Measurements from ENCODE around the gene HSPB8.

HSPB8 gene

DNA sequence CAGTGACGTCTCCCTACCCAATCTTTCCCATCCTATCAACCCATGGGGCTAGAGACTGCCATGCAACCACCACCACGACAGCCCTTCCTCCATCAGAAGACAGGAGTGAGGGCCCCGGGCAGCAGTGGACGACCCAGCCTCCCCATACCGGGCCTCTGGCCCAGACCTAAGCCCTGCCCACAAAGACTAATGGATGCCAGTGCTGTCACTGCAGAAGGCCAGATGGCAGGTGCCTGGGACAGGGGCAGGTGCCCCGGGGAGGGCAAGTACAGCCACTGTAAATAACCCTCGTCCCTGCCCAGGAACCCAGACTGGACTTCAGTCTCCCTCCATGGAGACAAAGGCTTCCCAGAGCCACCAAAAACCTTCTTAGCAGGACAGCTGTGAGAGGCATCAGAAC lies 20.3 kb upstream of the HSPB8 start:
- Histone ChIP-seq H3K36me3 (peaks cover 37% of the 10 kb centered on the region), H3K9me3 (ENCODE audit: severe bottlenecking) (no peaks in the 10 kb centered on the region), H3K27me3 (ENCODE audit: insufficient read depth, low read depth, severe bottlenecking) (no peaks in the 10 kb centered on the region), H3K4me3 (ENCODE audit: low read depth, low read length) (no peak overlapping the region), H3K27ac (no peak overlapping the region)
- TF ChIP-seq, protein P1, sequence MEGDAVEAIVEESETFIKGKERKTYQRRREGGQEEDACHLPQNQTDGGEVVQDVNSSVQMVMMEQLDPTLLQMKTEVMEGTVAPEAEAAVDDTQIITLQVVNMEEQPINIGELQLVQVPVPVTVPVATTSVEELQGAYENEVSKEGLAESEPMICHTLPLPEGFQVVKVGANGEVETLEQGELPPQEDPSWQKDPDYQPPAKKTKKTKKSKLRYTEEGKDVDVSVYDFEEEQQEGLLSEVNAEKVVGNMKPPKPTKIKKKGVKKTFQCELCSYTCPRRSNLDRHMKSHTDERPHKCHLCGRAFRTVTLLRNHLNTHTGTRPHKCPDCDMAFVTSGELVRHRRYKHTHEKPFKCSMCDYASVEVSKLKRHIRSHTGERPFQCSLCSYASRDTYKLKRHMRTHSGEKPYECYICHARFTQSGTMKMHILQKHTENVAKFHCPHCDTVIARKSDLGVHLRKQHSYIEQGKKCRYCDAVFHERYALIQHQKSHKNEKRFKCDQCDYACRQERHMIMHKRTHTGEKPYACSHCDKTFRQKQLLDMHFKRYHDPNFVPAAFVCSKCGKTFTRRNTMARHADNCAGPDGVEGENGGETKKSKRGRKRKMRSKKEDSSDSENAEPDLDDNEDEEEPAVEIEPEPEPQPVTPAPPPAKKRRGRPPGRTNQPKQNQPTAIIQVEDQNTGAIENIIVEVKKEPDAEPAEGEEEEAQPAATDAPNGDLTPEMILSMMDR (IDR thresholded peaks at IDR 0.05; ENCODE audit: low read depth, low read length): no peak
- DNase-seq: no peak

DNA sequence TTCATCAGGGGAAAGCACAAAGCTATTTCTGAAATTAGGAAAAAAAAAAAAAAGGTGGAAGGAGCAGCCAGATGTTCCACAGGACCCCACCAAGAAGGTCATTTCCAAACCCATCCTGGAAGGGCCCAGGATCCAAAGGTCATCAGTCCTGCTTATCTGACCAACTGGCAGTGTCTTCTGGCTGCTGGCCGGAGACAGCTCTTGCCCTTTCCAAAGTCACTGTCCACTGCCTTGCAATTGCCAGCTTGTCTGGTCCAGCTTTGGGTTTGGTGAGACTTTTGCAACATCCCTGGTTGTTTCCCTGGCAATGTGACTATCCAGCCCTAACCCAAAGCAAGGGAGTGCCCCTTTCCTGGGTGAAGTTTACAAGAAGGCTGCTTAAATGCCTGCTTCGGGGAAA lies 18.9 kb upstream of the HSPB8 start:
- TF ChIP-seq, protein P1 (IDR thresholded peaks at IDR 0.05; ENCODE audit: low read depth, low read length): no peak
- no peak for DNase-seq
- Histone ChIP-seq H3K27ac (no peak overlapping the region), H3K36me3 (peaks cover 25% of the 10 kb centered on the region), H3K9me3 (ENCODE audit: severe bottlenecking) (no peaks in the 10 kb centered on the region), H3K4me3 (ENCODE audit: low read depth, low read length) (no peak overlapping the region), H3K27me3 (ENCODE audit: insufficient read depth, low read depth, severe bottlenecking) (no peaks in the 10 kb centered on the region)

DNA sequence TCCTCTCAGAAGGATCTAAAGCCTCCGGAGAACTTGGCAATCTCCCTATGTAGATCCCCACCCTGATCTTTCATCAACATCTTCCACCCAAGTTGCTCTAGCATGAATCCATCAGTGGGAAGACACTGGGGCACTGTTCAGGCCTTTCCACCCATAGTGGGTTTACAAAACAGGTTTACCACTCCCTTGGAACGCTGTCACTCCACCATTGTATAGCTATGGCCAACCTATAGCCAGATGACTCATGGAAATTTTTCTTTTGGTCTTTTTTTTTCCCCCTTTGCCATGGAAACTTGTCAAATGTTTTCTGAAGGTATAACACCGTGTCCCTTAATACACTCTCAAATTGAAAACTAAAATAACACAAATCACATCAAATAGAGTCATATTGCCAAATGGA lies 10.8 kb upstream of the HSPB8 start:
- DNase-seq: no peak
- Histone ChIP-seq H3K9me3 (ENCODE audit: severe bottlenecking) (peaks cover 3% of the 10 kb centered on the region), H3K27ac (no peak overlapping the region), H3K27me3 (ENCODE audit: insufficient read depth, low read depth, severe bottlenecking) (no peaks in the 10 kb centered on the region), H3K4me3 (ENCODE audit: low read depth, low read length) (no peak overlapping the region), H3K36me3 (no peaks in the 10 kb centered on the region)
- TF ChIP-seq, protein P1 (IDR thresholded peaks at IDR 0.05; ENCODE audit: low read depth, low read length): no peak

DNA sequence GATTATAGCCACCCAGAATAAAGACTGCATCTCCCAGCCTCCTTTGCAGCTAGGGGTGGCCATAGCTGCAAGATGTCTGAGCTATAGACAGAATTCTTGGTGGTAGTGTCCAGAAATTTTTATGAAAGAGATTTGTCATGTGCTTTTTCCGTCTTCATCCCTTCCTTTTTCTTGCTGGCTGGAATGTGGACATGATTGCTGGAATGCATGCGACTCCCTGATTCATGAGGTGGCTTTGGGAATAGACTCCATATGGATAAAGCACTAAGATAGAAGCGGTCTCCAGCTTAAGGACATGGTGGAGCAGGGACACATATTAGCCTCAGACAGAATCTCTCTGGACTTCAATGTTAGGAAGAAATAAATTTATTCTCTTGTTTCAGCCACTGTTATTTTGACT lies 10.0 kb upstream of the HSPB8 start:
- no peak overlapping the region for H3K27ac ChIP-seq
- H3K27me3 ChIP-seq (ENCODE audit: insufficient read depth, low read depth, severe bottlenecking): no peaks in the 10 kb centered on the region
- TF ChIP-seq, protein P1 (IDR thresholded peaks at IDR 0.05; ENCODE audit: low read depth, low read length): no peak

DNA sequence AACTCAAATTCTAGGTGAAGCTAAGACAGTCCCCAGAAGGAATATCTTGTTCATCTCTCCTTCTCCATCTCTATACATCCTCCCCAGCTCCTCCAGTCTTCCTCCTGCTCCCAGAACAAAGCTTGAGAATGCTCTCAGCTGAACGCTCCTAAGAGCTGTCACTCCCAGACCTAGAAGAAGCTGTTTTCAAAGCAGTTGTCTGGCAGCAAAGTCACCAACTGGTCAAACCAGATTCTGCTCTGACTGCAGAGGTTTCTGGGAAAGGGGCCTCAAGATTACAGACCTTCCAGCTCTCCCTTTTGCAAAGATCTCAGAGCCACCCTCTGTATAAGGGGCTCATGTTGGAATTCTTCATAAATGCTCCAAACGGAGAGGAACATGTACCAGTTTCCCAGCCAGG lies 9.6 kb upstream of the HSPB8 start:
- no peaks in the 10 kb centered on the region for H3K27me3 ChIP-seq (ENCODE audit: insufficient read depth, low read depth, severe bottlenecking)
- no peaks in the 10 kb centered on the region for H3K36me3 ChIP-seq
- no peak overlapping the region for H3K27ac ChIP-seq
- DNase-seq: no peak
- TF ChIP-seq, protein P1 (IDR thresholded peaks at IDR 0.05; ENCODE audit: low read depth, low read length): no peak
- H3K9me3 ChIP-seq (ENCODE audit: severe bottlenecking): peaks cover 3% of the 10 kb centered on the region
- H3K4me3 ChIP-seq (ENCODE audit: low read depth, low read length): no peak overlapping the region

More for the DNA sequence above, 10.0 kb upstream of the HSPB8 start:
- H3K36me3 ChIP-seq: no peaks in the 10 kb centered on the region
- DNase-seq: no peak
- no peak overlapping the region for H3K4me3 ChIP-seq (ENCODE audit: low read depth, low read length)
- peaks cover 3% of the 10 kb centered on the region for H3K9me3 ChIP-seq (ENCODE audit: severe bottlenecking)

DNA sequence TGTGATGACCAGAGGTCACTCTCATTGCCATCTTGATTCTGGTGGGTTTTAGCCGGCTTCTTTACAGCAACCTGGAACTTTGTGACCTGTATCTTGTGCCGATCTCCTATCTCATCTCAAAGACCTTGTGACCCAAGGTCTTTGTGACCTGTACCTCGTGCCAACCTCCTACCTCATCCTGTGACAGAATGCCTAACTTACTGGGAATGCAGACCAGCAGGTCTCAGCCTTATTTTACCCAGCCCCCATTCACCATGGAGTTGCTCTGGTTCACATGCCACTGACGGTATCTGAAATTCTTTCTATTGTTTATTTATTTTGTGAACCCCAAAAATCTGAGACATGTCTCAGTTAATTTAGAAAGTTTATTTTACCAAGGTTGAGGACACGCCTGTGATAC lies 7.4 kb upstream of the HSPB8 start:
- TF ChIP-seq, protein P1 (IDR thresholded peaks at IDR 0.05; ENCODE audit: low read depth, low read length): no peak
- H3K27ac ChIP-seq: no peak overlapping the region
- H3K27me3 ChIP-seq (ENCODE audit: insufficient read depth, low read depth, severe bottlenecking): no peaks in the 10 kb centered on the region
- DNase-seq: no peak
- H3K4me3 ChIP-seq (ENCODE audit: low read depth, low read length): no peak overlapping the region
- peaks cover 3% of the 10 kb centered on the region for H3K9me3 ChIP-seq (ENCODE audit: severe bottlenecking)
- no peaks in the 10 kb centered on the region for H3K36me3 ChIP-seq
